GM21381 (cell line): ENCODE data around the gene CRLF2.
"Not testable (repeated sequence)": the region's sequence is repeated elsewhere in the genome, so short reads cannot be mapped to it uniquely, and the experiment has no call there.

Source experiments
- ATAC-seq: cut with Tn5 transposase; IDR thresholded peaks from one replicate; pipeline ENCODE4 v1.9.1; 2021; ENCODE audit warnings: mild to moderate bottlenecking, moderate library complexity; ENCODE audit not compliant: unreplicated experiment

CRLF2 gene

GRCh38 chrX:1170243-1170642 is 42.2 kb downstream of the CRLF2 start:
- ATAC-seq, result no peak

- ATAC-seq, result no peak
These were observed 43.3 kb downstream of the CRLF2 start for GRCh38 chrX:1169189-1169588.

DNA sequence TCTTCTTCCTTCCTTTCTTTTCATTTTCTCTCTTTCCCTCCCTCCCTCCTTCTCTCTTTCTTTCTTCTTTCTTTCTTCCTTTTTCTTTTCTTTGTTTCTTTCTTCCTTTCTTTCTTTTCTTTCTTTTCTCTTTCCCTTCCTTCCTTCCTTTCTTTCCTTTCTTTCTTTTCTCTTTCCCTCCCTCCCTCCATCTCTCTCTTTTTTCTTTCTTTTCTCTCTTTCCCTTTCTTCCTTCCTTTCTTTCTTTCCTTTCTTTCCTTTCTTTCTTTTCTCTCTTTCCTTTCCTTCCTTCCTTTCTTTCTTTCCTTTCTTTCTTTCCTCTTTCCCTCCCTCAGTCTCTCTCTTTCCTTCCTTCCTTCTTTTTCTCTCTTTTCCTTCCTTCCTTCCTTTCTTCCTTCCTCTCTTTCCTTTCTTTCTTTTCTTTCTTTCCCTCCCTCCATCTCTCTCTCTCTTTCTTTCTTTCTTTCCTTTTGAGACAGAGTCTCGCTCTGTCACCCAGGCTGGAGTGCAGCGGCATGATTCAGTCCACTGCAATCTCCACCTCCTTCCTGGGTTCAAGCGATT is 44.4 kb downstream of the CRLF2 start:
- no peak for ATAC-seq

GRCh38 chrX:1167466-1167865 is 45.0 kb downstream of the CRLF2 start:
- no peak for ATAC-seq

DNA sequence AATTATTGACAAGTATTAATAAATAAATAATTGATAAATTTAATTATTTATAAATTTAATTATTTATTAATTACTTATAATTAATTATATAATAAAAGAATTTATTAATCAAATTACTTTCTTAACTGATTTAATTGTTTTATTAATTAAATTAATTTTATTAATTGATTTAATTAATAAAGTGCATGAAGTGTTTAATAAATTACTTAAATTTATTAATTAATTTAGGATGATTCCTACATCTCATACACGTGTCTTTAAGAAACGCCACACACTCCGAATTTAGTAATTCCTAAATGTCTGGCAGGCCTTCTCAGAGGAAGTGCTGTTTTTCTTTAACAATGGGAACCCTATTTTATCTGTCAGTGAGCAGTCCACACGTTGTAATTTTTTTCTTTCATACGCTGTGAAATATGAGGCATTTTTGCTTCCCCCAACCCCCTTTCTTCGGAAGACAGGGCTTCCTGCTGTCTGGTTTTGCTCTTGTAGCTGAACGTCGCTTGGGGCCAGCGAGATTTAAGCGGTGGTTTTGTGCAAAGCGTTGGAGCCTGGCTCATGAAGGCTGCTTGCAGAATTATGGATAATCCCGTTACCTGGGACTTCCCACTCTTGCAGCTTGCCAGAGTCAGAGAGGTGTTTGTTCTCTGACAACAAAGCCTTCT is 46.8 kb downstream of the CRLF2 start:
- no peak for ATAC-seq

GRCh38 chrX:1164322-1165288 is 47.8 kb downstream of the CRLF2 start:
- no peak for ATAC-seq

GRCh38 chrX:1163231-1163630 is 49.2 kb downstream of the CRLF2 start:
- no peak for ATAC-seq

GRCh38 chrX:1162119-1162916 is 50.1 kb downstream of the CRLF2 start:
- no peak for ATAC-seq

GRCh38 chrX:1159548-1159947 is 52.9 kb downstream of the CRLF2 start:
- no peak for ATAC-seq

DNA sequence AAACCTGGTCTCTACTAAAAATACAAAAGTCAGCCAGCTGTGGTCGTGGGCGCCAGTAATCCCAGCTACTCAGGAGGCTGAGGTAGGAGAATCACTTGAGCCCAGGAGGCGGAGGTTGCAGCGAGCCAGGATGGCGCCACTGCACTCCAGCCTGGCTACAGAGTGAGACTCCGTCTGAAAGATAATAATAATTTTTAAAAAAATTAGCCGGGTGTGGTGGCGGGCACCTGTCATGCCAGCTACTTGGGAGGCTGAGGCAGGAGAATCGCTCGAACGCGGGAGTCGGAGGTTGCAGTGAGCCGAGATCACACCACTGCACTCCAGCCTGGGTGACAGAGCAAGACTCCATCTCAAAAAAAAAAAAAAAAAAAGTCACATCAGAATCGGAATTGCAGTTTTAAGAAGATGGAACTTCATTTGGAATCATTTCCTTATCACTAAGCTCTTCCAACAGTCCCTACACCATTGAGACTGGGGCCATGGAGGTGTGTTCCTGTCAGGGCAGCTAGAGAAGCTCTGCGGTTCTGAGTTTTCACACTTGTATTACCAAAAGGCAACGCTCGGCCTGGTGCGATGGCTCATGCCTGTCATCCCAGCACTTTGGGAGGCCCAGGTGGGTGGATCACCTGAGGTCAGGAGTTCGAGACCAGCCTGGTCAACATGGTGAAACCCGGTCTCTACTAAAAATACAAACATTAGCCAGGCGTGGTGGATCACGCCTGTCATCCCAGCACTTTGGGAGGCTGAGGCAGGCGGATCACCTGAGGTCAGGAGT is 55.6 kb downstream of the CRLF2 start:
- not testable (repeated sequence) for ATAC-seq

DNA sequence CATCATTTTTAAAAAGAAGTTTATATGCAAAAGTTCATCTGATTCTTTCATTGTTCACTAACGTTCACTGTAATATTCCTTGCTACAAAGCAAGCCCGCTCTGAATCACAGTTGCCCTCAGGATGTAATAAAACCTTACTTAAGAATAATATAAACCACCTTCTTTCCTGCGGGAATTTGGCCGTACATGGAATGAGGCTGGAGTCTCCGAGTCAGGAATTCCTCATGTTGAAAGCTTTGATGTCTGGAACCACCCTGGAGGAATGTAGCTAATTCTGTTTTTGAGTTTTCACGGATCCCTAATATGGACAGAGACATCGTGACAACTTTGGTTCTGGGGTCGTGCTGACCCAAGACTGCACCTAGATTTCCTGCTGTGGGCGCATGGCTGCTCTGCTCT is 58.5 kb downstream of the CRLF2 start:
- ATAC-seq, result no peak

GRCh38 chrX:1152090-1152489 is 60.4 kb downstream of the CRLF2 start:
- no peak for ATAC-seq

GRCh38 chrX:1151378-1152077 is 60.9 kb downstream of the CRLF2 start:
- no peak for ATAC-seq

DNA sequence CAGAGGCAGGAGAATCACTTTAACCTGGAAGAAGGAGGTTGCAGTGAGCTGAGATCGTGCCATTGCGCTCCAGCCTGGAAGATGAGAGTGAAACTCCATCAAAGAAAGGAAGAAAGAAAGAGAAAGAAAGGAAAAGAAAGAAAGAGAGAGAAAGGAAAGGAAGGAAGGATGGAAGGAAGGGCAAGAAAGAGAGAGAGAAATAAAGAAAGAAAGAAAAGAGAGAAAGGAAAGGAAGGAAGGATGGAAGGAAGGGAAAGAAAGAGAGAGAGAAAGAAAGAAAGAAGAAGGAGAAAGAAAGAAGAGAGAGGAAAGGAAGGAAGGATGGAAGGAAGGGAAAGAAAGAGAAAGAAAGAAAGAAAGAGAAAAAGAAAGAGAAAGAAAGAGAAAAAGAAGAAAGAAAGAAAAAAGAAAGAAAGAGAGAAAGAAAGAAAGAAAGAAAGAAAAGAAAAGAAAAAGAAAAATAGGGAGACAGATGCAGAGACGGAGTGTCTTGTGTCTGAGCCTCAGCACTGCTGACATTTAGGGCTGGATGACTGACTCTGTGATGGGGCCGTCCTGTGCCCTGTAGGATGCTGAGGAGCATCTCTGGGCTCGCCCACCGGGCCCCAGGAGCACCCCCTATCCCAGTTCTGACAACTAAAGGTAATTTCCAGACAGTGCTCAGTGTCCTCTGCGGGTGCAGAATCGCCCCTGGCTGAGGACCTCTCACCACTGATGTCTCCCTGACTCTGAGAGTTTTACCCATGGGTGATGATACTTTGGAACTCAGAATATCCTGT is 61.7 kb downstream of the CRLF2 start:
- ATAC-seq, result no peak

DNA sequence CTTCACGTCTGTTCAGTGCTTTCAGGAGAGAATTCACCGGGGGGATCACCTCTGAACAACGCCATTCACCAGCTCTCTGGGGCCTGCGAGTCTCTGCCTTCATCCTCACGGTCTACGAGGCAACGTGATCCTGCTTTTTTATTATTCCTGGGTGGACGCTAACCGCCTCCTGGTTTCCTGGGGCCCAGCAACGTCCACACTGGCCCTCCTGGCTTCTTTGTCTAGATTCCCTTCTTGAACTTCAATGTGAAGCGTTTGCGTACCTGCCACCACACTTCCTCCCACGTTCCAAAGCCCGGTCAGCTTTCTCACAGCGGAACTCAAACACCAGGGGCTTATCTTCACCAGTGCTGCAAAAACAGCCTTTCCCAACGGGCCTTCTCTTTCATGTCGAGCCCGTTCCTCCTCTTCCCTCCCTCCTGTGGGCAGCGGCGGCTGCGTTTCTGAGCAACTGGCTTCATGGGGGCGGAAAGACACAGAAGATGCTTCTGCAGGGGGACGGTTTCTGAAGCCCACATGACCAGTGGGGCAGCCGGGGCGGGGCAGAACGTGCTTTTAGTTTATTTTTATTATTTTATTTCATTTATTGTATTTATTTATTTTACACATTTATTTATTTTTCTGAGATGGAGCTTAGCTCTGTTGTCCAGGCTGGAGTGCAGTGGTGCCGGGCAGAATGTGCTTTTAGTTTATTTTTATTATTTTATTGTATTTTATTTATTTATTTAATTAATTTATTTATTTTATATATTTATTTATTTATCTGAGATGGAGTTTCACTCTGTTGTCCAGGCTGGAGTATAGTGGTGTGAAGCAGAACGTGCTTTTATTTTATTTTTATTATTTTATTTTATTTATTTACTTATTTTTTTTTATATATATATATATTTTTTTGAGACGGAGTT is 64.6 kb downstream of the CRLF2 start:
- ATAC-seq, result no peak

GRCh38 chrX:1144293-1144692 is 68.2 kb downstream of the CRLF2 start:
- ATAC-seq, result no peak
